HG03060 (cell line): ENCODE results near the gene PSMB3.
A peak's percentile ranks its signal among the peaks of the same experiment; 100 is the strongest.

Source experiments
- ATAC-seq: cut with Tn5 transposase; IDR thresholded peaks from one replicate; pipeline ENCODE4 v1.9.1; 2021; ENCODE audit warnings: low read depth, moderate number of reproducible peaks; ENCODE audit not compliant: unreplicated experiment

PSMB3 gene

GRCh38 chr17:38752308-38753070 is at the start of gene PSMB3:
Gene PSMB3 (plus strand): TSS chr17:38752741. CDS start chr17:38752827, 86 bp downstream.
- peak; percentile 74 for ATAC-seq

- no peak for ATAC-seq
Observed at GRCh38 chr17:38702916-38703741, 49.4 kb upstream of the PSMB3 start.

- ATAC-seq = no peak
Observed at GRCh38 chr17:38703742-38704605, 48.6 kb upstream of the PSMB3 start.

GRCh38 chr17:38704606-38705522 is 47.7 kb upstream of the PSMB3 start, which contains the start of gene MLLT6:
Gene MLLT6 (plus strand): TSS chr17:38705273. CDS start chr17:38705633, 360 bp downstream.
- ATAC-seq = no peak

- ATAC-seq = no peak
Observed at GRCh38 chr17:38705523-38705802, 47.1 kb upstream of the PSMB3 start.

- ATAC-seq = no peak
Observed at GRCh38 chr17:38705803-38706504, 46.6 kb upstream of the PSMB3 start.

- ATAC-seq = no peak
Observed at GRCh38 chr17:38706505-38707216, 45.9 kb upstream of the PSMB3 start.

- no peak for ATAC-seq
Observed at GRCh38 chr17:38707678-38708351, 44.7 kb upstream of the PSMB3 start.

- no peak for ATAC-seq
Observed at GRCh38 chr17:38709104-38709820, 43.3 kb upstream of the PSMB3 start.

GRCh38 chr17:38709864-38710603 is 42.5 kb upstream of the PSMB3 start:
- ATAC-seq = no peak

GRCh38 chr17:38710604-38710962 is 42.0 kb upstream of the PSMB3 start:
- no peak for ATAC-seq

- no peak for ATAC-seq
Observed at GRCh38 chr17:38710985-38711384, 41.6 kb upstream of the PSMB3 start.

GRCh38 chr17:38711792-38712571 is 40.6 kb upstream of the PSMB3 start:
- ATAC-seq = no peak

GRCh38 chr17:38712593-38712992 is 39.9 kb upstream of the PSMB3 start:
- ATAC-seq = no peak

- no peak for ATAC-seq
Observed at GRCh38 chr17:38713456-38714075, 39.0 kb upstream of the PSMB3 start.
